C4-2B (cell line): ENCODE measurements around the gene MYBPC3.

Experiments used
- ZFX ChIP-seq: fragments of 450-650 bp; IDR thresholded peaks from 2 replicates; pipeline ENCODE4 v1.6.1; 2017
- TF ChIP-seq, protein P1 (sequence below): fragments of 450-650 bp; conservative IDR thresholded peaks from 2 replicates; pipeline ENCODE4 v1.5.1; 2017; ENCODE audit warnings: mild to moderate bottlenecking

- TF ChIP-seq, protein P1, sequence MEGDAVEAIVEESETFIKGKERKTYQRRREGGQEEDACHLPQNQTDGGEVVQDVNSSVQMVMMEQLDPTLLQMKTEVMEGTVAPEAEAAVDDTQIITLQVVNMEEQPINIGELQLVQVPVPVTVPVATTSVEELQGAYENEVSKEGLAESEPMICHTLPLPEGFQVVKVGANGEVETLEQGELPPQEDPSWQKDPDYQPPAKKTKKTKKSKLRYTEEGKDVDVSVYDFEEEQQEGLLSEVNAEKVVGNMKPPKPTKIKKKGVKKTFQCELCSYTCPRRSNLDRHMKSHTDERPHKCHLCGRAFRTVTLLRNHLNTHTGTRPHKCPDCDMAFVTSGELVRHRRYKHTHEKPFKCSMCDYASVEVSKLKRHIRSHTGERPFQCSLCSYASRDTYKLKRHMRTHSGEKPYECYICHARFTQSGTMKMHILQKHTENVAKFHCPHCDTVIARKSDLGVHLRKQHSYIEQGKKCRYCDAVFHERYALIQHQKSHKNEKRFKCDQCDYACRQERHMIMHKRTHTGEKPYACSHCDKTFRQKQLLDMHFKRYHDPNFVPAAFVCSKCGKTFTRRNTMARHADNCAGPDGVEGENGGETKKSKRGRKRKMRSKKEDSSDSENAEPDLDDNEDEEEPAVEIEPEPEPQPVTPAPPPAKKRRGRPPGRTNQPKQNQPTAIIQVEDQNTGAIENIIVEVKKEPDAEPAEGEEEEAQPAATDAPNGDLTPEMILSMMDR, result no peak
- TF ChIP-seq ZFX, result no peak
Observed at GRCh38 chr11:47399860-47400767, 47.6 kb upstream of the MYBPC3 start.
